ENCODE results near the gene POM121L2.

- TF ChIP-seq GATA2 (IDR thresholded peaks at IDR 0.05; ENCODE audit: low read depth, low read length) = no peak
- no peak for TF ChIP-seq GATA3 (IDR thresholded peaks at IDR 0.05; ENCODE audit: low read depth, low read length)
Measured at GRCh38 chr6:27260369-27260768, 51.7 kb downstream of the POM121L2 start.

All from SH-SY5Y (cell line).